SU-DHL-6 (cell line): ENCODE measurements around the gene PMEL.

Experiments used
- H2AFZ ChIP-seq: fragments of 200-600 bp; sonication (generic); 2 replicates; pipeline ENCODE4 v1.6.1; 2014; ENCODE audit warnings: low read depth, mild to moderate bottlenecking, moderate library complexity, mixed read lengths, antibody characterized with exemption, low read length; ENCODE audit not compliant: severe bottlenecking
- H3F3A ChIP-seq: fragments of 200-600 bp; shearing (Covaris generic); 2 replicates; pipeline ENCODE4 v1.6.0; 2016; ENCODE audit warnings: antibody characterized with exemption, mild to moderate bottlenecking; ENCODE audit not compliant: insufficient read depth
- H3K27ac ChIP-seq: fragments of 200-600 bp; sonication (generic); 2 replicates; pipeline ENCODE4 v1.5.1; 2016; ENCODE audit warnings: low read depth, mild to moderate bottlenecking, low read length, moderate library complexity, mixed read lengths
- H3K27me3 ChIP-seq: fragments of 200-600 bp; sonication (generic), shearing (Covaris generic); 2 replicates; pipeline ENCODE4 v1.6.0; 2014; ENCODE audit warnings: mild to moderate bottlenecking, low read length
- H3K36me3 ChIP-seq: fragments of 200-600 bp; sonication (generic); 2 replicates; pipeline ENCODE4 v1.6.1; 2014; ENCODE audit warnings: mild to moderate bottlenecking, low read length, mixed read lengths
- H3K4me2 ChIP-seq: fragments of 300-600, 200-600 bp; shearing (Covaris generic), sonication (generic); 2 replicates; pipeline ENCODE4 v1.6.0; 2014; ENCODE audit warnings: low read length, low read depth, mild to moderate bottlenecking; ENCODE audit not compliant: poor library complexity, severe bottlenecking
- H3K4me3 ChIP-seq: fragments of 200-600 bp; sonication (generic); 2 replicates; pipeline ENCODE4 v1.5.1; 2014; ENCODE audit warnings: antibody characterized with exemption, low read length, mild to moderate bottlenecking, mixed read lengths; ENCODE audit not compliant: insufficient read depth, poor library complexity, severe bottlenecking
- H3K79me2 ChIP-seq: fragments of 200-600 bp; sonication (generic); 2 replicates; pipeline ENCODE4 v1.6.1; 2014; ENCODE audit warnings: mild to moderate bottlenecking, low read length, moderate library complexity; ENCODE audit not compliant: insufficient read depth
- H3K9ac ChIP-seq: fragments of 200-600 bp; sonication (generic); 2 replicates; pipeline ENCODE4 v1.7.0; 2014; ENCODE audit warnings: mild to moderate bottlenecking, low read length
- H3K9me2 ChIP-seq: fragments of 200-600 bp; sonication (generic); replicated peaks from 2 replicates; pipeline ENCODE4 v1.6.1; 2014; ENCODE audit warnings: low read length; ENCODE audit not compliant: insufficient read depth
- H3K9me3 ChIP-seq: fragments of 200-600 bp; sonication (generic); 2 replicates; pipeline ENCODE4 v1.6.1; 2014; ENCODE audit warnings: low read length, mixed read lengths; ENCODE audit not compliant: insufficient read depth
- H4K20me1 ChIP-seq: fragments of 200-600 bp; sonication (generic); 2 replicates; pipeline ENCODE4 v1.6.1; 2014; ENCODE audit warnings: low read depth, mild to moderate bottlenecking, antibody characterized with exemption, low read length, moderate library complexity, mixed read lengths
- CTCF ChIP-seq: fragments of 200-600 bp; sonication (generic); IDR thresholded peaks from one replicate; pipeline ENCODE4 v1.5.1; 2017; ENCODE audit warnings: antibody characterized with exemption, mild to moderate bottlenecking, low read length, moderate library complexity; ENCODE audit not compliant: insufficient read depth, poor library complexity, severe bottlenecking
- EZH2phosphoT487 ChIP-seq: fragments of 200-600 bp; sonication (generic), shearing (Covaris generic); conservative IDR thresholded peaks from 2 replicates; pipeline ENCODE4 v1.6.1; 2018; ENCODE audit warnings: mild to moderate bottlenecking, antibody characterized with exemption, low read length, moderate library complexity, mixed read lengths

The PMEL gene

GRCh38 chr12:55937981-55938380, 27.9 kb downstream of the PMEL start:
- Histone ChIP-seq H3K79me2 (0 out of 2 replicates have a peak, but pooled peaks cover 2% of the 10 kb centered on the region), H3K4me3 (no peak overlapping the region), H4K20me1 (no peaks in the 10 kb centered on the region), H3K36me3 (0 out of 2 replicates have a peak, but pooled peaks cover 4% of the 10 kb centered on the region), H3K27me3 (no peaks in the 10 kb centered on the region), H3K9ac (no peak overlapping the region), H3K9me3 (no peaks in the 10 kb centered on the region), H3K4me2 (no peak overlapping the region), H2AFZ (no peak overlapping the region), H3K27ac (no peak overlapping the region), H3K9me2 (no peaks in the 10 kb centered on the region), H3F3A (0 out of 2 replicates have a peak, but pooled peaks cover 4% of the 10 kb centered on the region)
- TF ChIP-seq CTCF (no peak), EZH2phosphoT487 (no peak)

GRCh38 chr12:55935738-55936151, 30.1 kb downstream of the PMEL start:
- no peak overlapping the region for H3K9ac ChIP-seq

GRCh38 chr12:55934773-55935172, 31.1 kb downstream of the PMEL start:
- Histone ChIP-seq H3K9ac (no peak overlapping the region), H3K4me2 (no peak overlapping the region), H3K9me2 (no peaks in the 10 kb centered on the region), H3K36me3 (no peaks in the 10 kb centered on the region), H3K9me3 (no peaks in the 10 kb centered on the region), H3F3A (peaks cover 23% of the 10 kb centered on the region), H4K20me1 (no peaks in the 10 kb centered on the region), H3K4me3 (no peak overlapping the region), H2AFZ (no peak overlapping the region), H3K79me2 (peaks cover 9% of the 10 kb centered on the region; the same call in 1 of the 2 replicates), H3K27me3 (no peaks in the 10 kb centered on the region), H3K27ac (no peak overlapping the region)
- TF ChIP-seq EZH2phosphoT487 (no peak), CTCF (no peak)

More at GRCh38 chr12:55935738-55936151, 30.1 kb downstream of the PMEL start:
- TF ChIP-seq CTCF (no peak), EZH2phosphoT487 (no peak)
- Histone ChIP-seq H2AFZ (no peak overlapping the region), H3K27ac (no peak overlapping the region), H3K79me2 (peaks cover 9% of the 10 kb centered on the region; the same call in 1 of the 2 replicates), H3F3A (peaks cover 13% of the 10 kb centered on the region), H3K27me3 (no peaks in the 10 kb centered on the region), H3K9me2 (no peaks in the 10 kb centered on the region), H3K9me3 (no peaks in the 10 kb centered on the region), H3K4me2 (no peak overlapping the region), H4K20me1 (no peaks in the 10 kb centered on the region), H3K36me3 (0 out of 2 replicates have a peak, but pooled peaks cover 2% of the 10 kb centered on the region), H3K4me3 (no peak overlapping the region)
